NCI-H524 treated with DMSO at 0.1 percent for 48 hours (cell line): ENCODE measurements around the gene FFAR3.
"Not testable (repeated sequence)": the region's sequence is repeated elsewhere in the genome, so short reads cannot be mapped to it uniquely, and the experiment has no call there.

Experiments used
- DNase-seq: peaks from one replicate; lab custom pipeline; 2025; lab: John Stamatoyannopoulos, UW

FFAR3 gene

GRCh38 chr19:35401416-35401815 is 43.2 kb downstream of the FFAR3 start:
- not testable (repeated sequence) for DNase-seq

- DNase-seq, result no peak
Observed at GRCh38 chr19:35403116-35403760, 45.0 kb downstream of the FFAR3 start.

GRCh38 chr19:35404879-35405622 is 46.8 kb downstream of the FFAR3 start:
- no peak for DNase-seq

GRCh38 chr19:35407619-35408018 is 49.4 kb downstream of the FFAR3 start:
- no peak for DNase-seq

GRCh38 chr19:35408284-35409171 is 50.3 kb downstream of the FFAR3 start:
- DNase-seq, result no peak

DNA sequence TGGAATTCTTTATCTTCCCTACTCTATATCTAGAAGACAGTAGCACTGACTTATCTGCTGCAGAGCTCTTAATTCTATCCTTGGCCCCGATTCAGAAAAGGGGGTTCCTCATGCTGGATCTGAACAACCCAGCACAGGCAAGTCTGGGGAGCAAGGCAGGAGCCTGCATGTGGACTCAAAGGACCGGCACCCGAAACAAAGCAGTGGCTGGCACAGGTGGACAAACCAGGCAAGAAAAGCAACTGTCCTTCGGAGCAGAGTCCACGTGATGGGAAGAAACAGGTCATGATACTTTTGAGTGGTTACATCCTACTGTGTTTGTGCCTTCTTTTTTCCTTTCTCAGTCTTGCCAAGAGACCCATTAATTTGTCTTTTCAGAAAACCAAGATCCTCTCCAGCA is 50.9 kb downstream of the FFAR3 start:
- no peak for DNase-seq
